ENCODE data around the gene PLD6. TPM values are rescaled to one million over a fixed set of nuclear protein-coding genes. Genes with fewer than 3 reads are reported as not detected.

The PLD6 gene
- total RNA-seq, 1 experiment from 2014 or later = 0.09 TPM

- no peak overlapping the region for H3T11ph ChIP-seq (ENCODE audit: low read length)
- H3K36me3 Mint-ChIP-seq (ENCODE audit: insufficient read depth in 1 of 3, low read depth in 3 of 3) = peaks cover 0 to 8% (median 0%) of the 10 kb centered on the region in 3 experiments; a peak in 3 of 7 replicates
- no peak overlapping the region for H3K4ac ChIP-seq (ENCODE audit: low read depth, low read length)
- no peak overlapping the region for H2BK120ac ChIP-seq (ENCODE audit: low read depth, low read length, poor library complexity, severe bottlenecking)
- H3K79me2 ChIP-seq (ENCODE audit: insufficient read depth, low read length) = no peaks in the 10 kb centered on the region
- H3K27me3 Mint-ChIP-seq (ENCODE audit: low read depth) = no peaks in the 10 kb centered on the region; the same call in 1 of the 2 replicates
- no peaks in the 10 kb centered on the region for H3K27me3 ChIP-seq (ENCODE audit: insufficient read depth, low read length)
- H4K91ac ChIP-seq (ENCODE audit: insufficient read length, low read depth, low read length) = no peak overlapping the region
- H3K9me3 Mint-ChIP-seq = no peaks in the 10 kb centered on the region
- peaks cover 2 to 3% of the 10 kb centered on the region in 2 experiments; a peak in 2 of 4 replicates for H3K4me1 Mint-ChIP-seq
- no peak overlapping the region for H3K18ac ChIP-seq (ENCODE audit: insufficient read length, low read depth, low read length)
- no peak overlapping the region for H3K27ac Mint-ChIP-seq
- DNase-seq = no peak
- no peaks in the 10 kb centered on the region for H3K79me1 ChIP-seq (ENCODE audit: insufficient read depth, low read depth, low read length, poor library complexity, severe bottlenecking)
- no peak overlapping the region for H2AFZ ChIP-seq (ENCODE audit: low read length)
- H2BK12ac ChIP-seq (ENCODE audit: insufficient read length, low read depth, low read length) = no peak overlapping the region
- H4K8ac ChIP-seq (replicated peaks; ENCODE audit: insufficient read length, low read depth, low read length) = no peak overlapping the region
- H3K4me2 ChIP-seq (ENCODE audit: insufficient read depth, insufficient read length, low read length) = no peak overlapping the region
- H3K4me1 ChIP-seq (ENCODE audit: insufficient read depth, low read length) = no peaks in the 10 kb centered on the region
- H4K20me1 ChIP-seq (ENCODE audit: control insufficient read depth, insufficient read depth, insufficient read length) = no peaks in the 10 kb centered on the region
- no peak overlapping the region for H2BK20ac ChIP-seq (ENCODE audit: low read depth, low read length, poor library complexity, severe bottlenecking)
- H3K23ac ChIP-seq (ENCODE audit: insufficient read length, low read depth, low read length) = no peak overlapping the region
- H2BK5ac ChIP-seq (ENCODE audit: insufficient read length, low read length) = no peak overlapping the region
- no peak overlapping the region for H3K27ac ChIP-seq (ENCODE audit: insufficient read length, low read depth, low read length)
- H3K4me3 Mint-ChIP-seq = no peak overlapping the region
- H2AK5ac ChIP-seq (ENCODE audit: insufficient read length, low read length) = no peak overlapping the region
- no peak overlapping the region for H3K14ac ChIP-seq (ENCODE audit: insufficient read depth, low read length)
- no peak overlapping the region for H3K56ac ChIP-seq (ENCODE audit: insufficient read length, low read depth, low read length)
- TF ChIP-seq, protein P1, sequence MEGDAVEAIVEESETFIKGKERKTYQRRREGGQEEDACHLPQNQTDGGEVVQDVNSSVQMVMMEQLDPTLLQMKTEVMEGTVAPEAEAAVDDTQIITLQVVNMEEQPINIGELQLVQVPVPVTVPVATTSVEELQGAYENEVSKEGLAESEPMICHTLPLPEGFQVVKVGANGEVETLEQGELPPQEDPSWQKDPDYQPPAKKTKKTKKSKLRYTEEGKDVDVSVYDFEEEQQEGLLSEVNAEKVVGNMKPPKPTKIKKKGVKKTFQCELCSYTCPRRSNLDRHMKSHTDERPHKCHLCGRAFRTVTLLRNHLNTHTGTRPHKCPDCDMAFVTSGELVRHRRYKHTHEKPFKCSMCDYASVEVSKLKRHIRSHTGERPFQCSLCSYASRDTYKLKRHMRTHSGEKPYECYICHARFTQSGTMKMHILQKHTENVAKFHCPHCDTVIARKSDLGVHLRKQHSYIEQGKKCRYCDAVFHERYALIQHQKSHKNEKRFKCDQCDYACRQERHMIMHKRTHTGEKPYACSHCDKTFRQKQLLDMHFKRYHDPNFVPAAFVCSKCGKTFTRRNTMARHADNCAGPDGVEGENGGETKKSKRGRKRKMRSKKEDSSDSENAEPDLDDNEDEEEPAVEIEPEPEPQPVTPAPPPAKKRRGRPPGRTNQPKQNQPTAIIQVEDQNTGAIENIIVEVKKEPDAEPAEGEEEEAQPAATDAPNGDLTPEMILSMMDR (conservative IDR thresholded peaks at IDR 0.05) = no peak
- no peak overlapping the region for H3K9ac ChIP-seq (ENCODE audit: extremely low read depth, insufficient read length, low read length)
- WGBS (ENCODE audit: extremely low coverage, insufficient read length, low lambda C conversion rate) = no CpG with 5 or more reads among the region's 11 CpGs
- H2BK15ac ChIP-seq (ENCODE audit: low read depth, low read length) = no peak overlapping the region
- H4K5ac ChIP-seq (ENCODE audit: insufficient read length, low read depth, low read length) = no peak overlapping the region
- H3K9me3 ChIP-seq (ENCODE audit: control insufficient read depth, low read depth, low read length) = no peaks in the 10 kb centered on the region
- H3K23me2 ChIP-seq (ENCODE audit: insufficient read length, low read depth, low read length, poor library complexity, severe bottlenecking) = no peaks in the 10 kb centered on the region
These were observed 14.8 kb downstream of the PLD6 start for GRCh38 chr17:17191346-17191792.

All from H9 (cell line).